Measurements from ENCODE around the gene CXCL9. TPM values are rescaled to one million over a fixed set of nuclear protein-coding genes. Genes with fewer than 3 reads are reported as not detected.

The CXCL9 gene
- total RNA-seq, 4 donors from 2014 or later: 0.19 to 0.48 (median 0.34) TPM; not detected in 1

DNA sequence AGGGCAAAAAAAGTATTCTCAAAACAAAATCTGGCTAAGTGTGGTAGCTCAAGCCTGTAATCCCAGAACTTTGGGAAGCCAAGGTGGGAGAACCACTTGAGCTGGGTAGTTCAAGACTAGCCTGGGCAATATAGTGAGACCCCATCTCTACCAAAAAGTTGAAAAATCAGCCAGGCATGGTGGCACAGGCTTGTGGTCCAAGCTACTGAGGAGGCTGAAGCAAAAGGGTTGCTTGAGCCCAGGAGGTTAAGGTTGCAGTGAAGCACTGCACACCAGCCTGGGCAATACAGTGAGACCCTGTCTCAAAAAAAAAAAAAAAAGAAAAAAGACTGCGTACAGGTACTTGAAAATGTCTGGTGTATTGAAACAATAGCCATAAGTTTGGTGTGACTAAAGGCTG lies 14.8 kb downstream of the CXCL9 start:
- 80% methylated on average over 1 of the region's 1 CpG for WGBS

DNA sequence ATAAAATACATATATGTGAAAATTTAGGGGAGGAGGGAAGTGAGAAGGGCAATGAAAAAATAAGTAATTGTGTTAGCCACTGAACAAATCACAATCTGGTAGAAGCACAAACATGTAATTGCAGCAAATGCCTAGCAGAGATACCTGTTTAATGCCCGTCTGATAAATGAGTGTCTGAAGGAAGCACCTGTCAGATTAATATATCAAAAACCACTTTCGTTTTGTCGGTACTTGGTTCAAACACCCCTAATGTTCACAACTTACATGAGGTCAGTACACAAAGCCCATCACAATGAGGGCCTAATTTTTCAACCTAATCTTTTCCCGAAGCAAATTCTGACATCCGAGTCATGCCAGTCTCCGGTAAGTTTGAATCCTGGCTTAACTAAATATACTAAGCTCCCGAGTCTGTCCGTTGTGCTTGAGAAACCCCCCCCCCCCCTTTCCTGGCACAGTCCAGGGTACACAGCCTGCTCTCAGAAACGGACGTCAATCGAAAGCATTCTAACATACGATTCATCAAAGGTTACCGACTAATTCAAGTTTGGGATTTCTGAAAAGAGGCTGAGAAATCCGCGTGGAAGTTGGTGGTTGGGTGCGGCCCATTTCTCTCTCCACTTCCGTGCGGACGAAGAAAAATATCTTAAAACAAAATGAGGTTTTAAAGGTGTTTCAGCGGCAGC lies 17.3 kb downstream of the CXCL9 start:
- DNase-seq (ENCODE audit: low spot score in 2 of 2): no peak
- no peaks in the 10 kb centered on the region for H3K9me3 ChIP-seq
- peak overlapping the region; percentile 66 for H3K27ac ChIP-seq
- peaks cover 33% of the 10 kb centered on the region for H3K4me1 ChIP-seq
- no peaks in the 10 kb centered on the region for H3K36me3 ChIP-seq
- no peak for TF ChIP-seq EP300 (IDR thresholded peaks at IDR 0.05)
- TF ChIP-seq POLR2AphosphoS5 (IDR thresholded peaks at IDR 0.05): no peak
- no peak for TF ChIP-seq POLR2A (IDR thresholded peaks at IDR 0.05)
- TF ChIP-seq, protein P1, sequence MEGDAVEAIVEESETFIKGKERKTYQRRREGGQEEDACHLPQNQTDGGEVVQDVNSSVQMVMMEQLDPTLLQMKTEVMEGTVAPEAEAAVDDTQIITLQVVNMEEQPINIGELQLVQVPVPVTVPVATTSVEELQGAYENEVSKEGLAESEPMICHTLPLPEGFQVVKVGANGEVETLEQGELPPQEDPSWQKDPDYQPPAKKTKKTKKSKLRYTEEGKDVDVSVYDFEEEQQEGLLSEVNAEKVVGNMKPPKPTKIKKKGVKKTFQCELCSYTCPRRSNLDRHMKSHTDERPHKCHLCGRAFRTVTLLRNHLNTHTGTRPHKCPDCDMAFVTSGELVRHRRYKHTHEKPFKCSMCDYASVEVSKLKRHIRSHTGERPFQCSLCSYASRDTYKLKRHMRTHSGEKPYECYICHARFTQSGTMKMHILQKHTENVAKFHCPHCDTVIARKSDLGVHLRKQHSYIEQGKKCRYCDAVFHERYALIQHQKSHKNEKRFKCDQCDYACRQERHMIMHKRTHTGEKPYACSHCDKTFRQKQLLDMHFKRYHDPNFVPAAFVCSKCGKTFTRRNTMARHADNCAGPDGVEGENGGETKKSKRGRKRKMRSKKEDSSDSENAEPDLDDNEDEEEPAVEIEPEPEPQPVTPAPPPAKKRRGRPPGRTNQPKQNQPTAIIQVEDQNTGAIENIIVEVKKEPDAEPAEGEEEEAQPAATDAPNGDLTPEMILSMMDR (IDR thresholded peaks at IDR 0.05): no peak
- 1% methylated on average over 20 of the region's 20 CpGs for WGBS
- no peaks in the 10 kb centered on the region for H3K27me3 ChIP-seq
- peak overlapping the region; percentile 92 for H3K4me3 ChIP-seq

More for the DNA sequence above, 14.8 kb downstream of the CXCL9 start:
- peaks cover 26% of the 10 kb centered on the region for H3K4me1 ChIP-seq
- H3K27ac ChIP-seq: no peak overlapping the region
- H3K27me3 ChIP-seq: no peaks in the 10 kb centered on the region
- DNase-seq (ENCODE audit: low spot score in 2 of 2): no peak
- H3K4me3 ChIP-seq: no peak overlapping the region
- H3K36me3 ChIP-seq: no peaks in the 10 kb centered on the region
- no peak for TF ChIP-seq POLR2A (IDR thresholded peaks at IDR 0.05)
- no peak for TF ChIP-seq POLR2AphosphoS5 (IDR thresholded peaks at IDR 0.05)
- TF ChIP-seq EP300 (IDR thresholded peaks at IDR 0.05): no peak
- TF ChIP-seq, protein P1 (IDR thresholded peaks at IDR 0.05): no peak
- H3K9me3 ChIP-seq: no peaks in the 10 kb centered on the region

DNA sequence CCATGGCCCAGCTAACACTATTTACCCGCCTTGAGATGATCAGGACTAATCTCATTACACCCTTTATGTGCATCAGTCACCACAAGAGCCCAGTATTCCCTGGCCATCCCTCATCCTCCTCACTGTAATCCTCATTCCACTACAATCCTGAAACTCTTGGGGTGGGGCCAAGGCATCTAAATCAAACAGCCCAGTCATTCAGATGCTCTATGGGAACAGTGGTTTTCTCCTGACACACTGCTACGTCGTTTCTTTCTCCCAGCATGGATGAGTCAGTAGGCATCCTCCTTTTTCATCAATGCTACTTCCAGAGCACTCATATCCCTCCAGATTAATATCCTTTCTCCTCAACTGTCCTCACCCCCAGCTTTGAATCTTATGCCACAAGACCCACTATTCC lies 22.2 kb downstream of the CXCL9 start:
- no peak for DNase-seq (ENCODE audit: low spot score in 2 of 2)
- peaks cover 29% of the 10 kb centered on the region for H3K4me1 ChIP-seq
- no peak overlapping the region for H3K4me3 ChIP-seq
- peaks cover 19% of the 10 kb centered on the region for H3K36me3 ChIP-seq
- no peaks in the 10 kb centered on the region for H3K27me3 ChIP-seq
- 58% methylated on average over 3 of the region's 3 CpGs for WGBS
- no peaks in the 10 kb centered on the region for H3K9me3 ChIP-seq
- TF ChIP-seq EP300 (IDR thresholded peaks at IDR 0.05): no peak
- no peak for TF ChIP-seq POLR2AphosphoS5 (IDR thresholded peaks at IDR 0.05)
- H3K27ac ChIP-seq: no peak overlapping the region

DNA sequence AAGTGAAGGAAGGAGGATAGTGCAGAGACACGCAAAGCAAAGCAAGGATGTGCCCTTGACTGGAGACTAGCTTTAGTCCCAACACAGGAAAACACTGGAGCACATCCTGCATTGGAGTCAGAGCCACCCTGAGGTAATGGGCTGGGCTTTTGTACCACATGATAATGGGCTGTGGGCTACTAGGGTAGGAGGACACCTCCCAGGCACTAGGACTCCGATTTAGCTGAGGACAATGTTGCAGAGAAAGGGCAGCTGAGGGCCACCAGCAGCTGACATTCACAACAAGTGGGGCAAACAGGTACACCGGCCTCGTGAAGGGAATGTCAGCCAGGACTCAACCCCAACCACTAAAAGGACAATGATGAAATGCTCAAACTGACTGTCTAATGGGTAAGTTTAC lies 26.7 kb downstream of the CXCL9 start:
- no peak for DNase-seq (ENCODE audit: low spot score in 2 of 2)
- H3K4me3 ChIP-seq: no peak overlapping the region
- peaks cover 5% of the 10 kb centered on the region for H3K4me1 ChIP-seq
- no peaks in the 10 kb centered on the region for H3K9me3 ChIP-seq
- no peaks in the 10 kb centered on the region for H3K27me3 ChIP-seq
- no peak overlapping the region for H3K27ac ChIP-seq
- 77% methylated on average over 4 of the region's 4 CpGs for WGBS
- TF ChIP-seq POLR2A (IDR thresholded peaks at IDR 0.05) (no peak), EP300 (IDR thresholded peaks at IDR 0.05) (no peak), POLR2AphosphoS5 (IDR thresholded peaks at IDR 0.05) (no peak)
- TF ChIP-seq, protein P1 (IDR thresholded peaks at IDR 0.05): no peak
- H3K36me3 ChIP-seq: peaks cover 60% of the 10 kb centered on the region

DNA sequence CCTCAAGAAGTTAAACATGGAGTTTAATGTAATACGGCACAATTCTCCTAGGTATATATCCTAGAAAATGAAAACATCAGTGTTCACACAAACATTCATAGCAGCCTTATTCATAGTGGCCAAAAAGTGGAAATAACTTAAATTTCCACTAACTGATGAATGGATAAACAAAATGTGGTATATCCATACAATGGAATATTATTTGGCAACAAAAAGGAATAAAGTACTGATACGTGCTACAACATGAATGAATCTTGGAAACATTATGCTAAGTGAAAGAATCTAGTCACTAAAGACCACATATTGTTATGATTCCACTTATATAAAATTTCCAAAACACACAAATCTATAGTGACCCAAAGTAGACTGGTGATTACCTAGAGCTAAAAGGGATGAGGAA lies 31.1 kb downstream of the CXCL9 start:
- Histone ChIP-seq H3K27me3 (no peaks in the 10 kb centered on the region), H3K36me3 (peaks cover 92% of the 10 kb centered on the region), H3K27ac (no peak overlapping the region), H3K4me1 (no peaks in the 10 kb centered on the region), H3K9me3 (no peaks in the 10 kb centered on the region), H3K4me3 (no peak overlapping the region)
- DNase-seq (ENCODE audit: low spot score in 2 of 2): no peak
- TF ChIP-seq, protein P1 (IDR thresholded peaks at IDR 0.05): no peak
- TF ChIP-seq POLR2A (IDR thresholded peaks at IDR 0.05) (no peak), EP300 (IDR thresholded peaks at IDR 0.05) (no peak), POLR2AphosphoS5 (IDR thresholded peaks at IDR 0.05) (no peak)
- 94% methylated on average over 2 of the region's 2 CpGs for WGBS
